GM21515 (cell line): ENCODE measurements around the gene C16orf95.

Source experiments
- ATAC-seq: cut with Tn5 transposase; IDR thresholded peaks from one replicate; pipeline ENCODE4 v1.9.1; 2021; ENCODE audit not compliant: unreplicated experiment

C16orf95 gene

GRCh38 chr16:87317750-87318644, 805 bp upstream of the C16orf95 start:
- ATAC-seq, result peak; percentile 17

- ATAC-seq, result no peak
Observed at GRCh38 chr16:87316450-87316922, 706 bp downstream of the C16orf95 start.

DNA sequence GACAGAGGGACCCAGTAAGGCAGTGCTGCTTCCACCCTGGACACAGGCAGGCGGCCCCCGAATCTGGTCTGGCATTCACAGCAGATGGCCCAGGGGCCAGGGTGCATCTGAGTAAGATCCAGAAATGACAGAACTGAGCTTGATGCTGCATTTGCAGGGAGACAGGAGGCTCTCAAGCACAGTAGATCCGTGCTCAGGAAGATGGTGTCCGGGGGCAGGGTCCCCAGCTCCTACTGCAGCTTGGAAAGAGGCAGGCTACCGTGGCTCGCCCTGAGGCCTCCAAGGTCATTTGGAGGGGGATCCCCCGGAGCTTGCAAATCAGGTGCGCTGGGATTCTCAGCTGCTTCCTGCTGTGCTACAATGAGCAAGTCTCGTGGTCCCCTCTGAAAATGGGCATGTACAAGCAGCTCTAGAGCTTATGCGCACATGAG, 2.2 kb downstream of the C16orf95 start:
- no peak for ATAC-seq

DNA sequence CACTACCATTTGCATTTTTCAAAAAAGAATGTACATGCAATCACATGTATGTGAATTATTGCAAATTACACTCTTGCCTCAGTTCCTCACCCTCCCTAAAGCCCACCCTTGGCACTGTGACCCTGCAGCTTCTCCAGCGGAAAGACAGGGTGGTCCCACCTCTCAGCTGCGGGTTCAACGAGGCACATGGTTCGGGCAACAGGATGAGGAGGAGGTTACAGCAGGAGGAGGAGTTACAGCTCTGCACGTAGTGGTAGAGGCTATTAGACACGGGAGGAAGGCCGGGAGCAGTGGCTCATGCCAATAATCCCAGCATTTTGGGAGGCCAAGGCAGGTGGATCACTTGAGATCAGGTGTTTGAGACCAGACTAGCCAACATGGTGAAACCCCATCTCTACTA, 5.2 kb downstream of the C16orf95 start:
- no peak for ATAC-seq

DNA sequence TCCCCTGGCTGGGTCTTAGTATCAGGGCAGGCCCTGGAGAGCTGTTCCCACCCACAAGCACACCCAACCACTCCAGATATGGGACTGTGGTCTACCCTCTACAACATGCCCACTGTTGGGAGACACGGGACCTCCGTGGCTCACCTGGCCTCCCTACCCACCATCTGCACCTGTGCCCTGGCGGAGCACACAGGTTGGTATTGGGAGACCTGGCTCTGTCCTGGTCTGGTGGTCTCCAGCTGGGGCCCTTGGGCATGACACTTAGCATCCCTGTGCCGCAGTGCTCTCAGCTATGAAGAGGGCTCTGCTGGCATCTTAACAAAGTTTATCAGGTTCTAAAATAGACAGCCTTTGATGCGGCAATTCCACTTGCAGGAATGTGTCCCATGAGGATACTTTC, 5.8 kb downstream of the C16orf95 start:
- no peak for ATAC-seq

- no peak for ATAC-seq
Observed at GRCh38 chr16:87310610-87311009, 6.6 kb downstream of the C16orf95 start.

DNA sequence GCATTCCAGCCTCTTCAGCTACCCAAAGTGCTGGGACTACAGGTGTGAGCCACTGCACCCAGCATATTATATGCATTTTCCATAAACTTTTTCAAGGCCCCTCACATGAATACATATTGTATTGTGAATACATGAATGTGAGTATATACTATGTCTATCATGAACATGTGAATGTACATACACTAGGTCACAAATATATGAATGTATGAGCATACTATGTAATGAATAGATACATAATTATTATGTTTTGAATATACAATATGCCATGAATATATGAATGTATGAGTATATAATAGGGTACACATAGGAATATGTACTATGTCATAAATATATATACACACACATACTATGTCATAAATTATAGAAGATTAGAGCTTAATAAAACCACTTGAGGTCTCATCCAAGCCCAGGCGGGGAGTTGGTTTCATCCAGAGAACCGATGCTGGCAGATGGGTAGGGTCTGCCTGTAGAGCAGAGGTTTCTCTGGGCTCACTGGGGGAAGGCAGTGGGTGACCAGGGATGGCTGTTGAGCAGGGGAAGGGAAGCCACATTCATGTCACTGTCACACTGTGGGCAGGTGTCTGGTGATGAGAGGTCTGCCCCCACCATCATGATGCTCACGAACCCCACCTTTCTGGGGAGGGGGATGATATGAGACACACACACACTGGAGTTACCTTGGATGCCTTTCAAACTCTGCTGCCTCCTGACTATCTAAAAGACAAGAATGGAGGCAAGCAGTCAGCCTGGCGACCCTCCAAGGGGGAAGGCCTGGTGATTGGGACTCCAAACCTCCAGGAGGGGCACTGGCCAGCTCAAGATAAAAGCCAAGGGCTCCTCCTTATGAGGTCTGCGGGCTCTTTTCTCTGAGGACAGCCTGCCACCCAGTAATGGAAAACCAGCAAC, 7.3 kb downstream of the C16orf95 start:
- ATAC-seq, result no peak

DNA sequence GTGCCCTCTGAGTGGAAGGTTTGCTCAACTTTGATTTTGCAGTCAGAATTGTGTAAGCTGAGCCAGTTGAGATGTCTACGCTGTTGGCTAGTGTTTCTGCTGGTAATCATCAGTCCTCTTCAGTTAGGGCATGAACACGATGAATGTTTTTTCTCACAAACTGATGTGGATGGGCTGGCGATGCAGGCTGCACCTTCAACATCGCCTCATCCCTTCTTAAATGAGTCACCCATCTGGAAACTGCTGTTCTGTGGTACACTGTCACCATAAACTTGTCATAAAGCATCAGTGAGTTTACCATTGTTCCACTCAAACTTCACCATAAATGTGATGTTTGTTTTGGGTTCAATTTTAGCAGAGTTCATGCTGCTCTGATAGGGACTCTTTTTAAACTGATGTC, 8.4 kb downstream of the C16orf95 start:
- no peak for ATAC-seq

DNA sequence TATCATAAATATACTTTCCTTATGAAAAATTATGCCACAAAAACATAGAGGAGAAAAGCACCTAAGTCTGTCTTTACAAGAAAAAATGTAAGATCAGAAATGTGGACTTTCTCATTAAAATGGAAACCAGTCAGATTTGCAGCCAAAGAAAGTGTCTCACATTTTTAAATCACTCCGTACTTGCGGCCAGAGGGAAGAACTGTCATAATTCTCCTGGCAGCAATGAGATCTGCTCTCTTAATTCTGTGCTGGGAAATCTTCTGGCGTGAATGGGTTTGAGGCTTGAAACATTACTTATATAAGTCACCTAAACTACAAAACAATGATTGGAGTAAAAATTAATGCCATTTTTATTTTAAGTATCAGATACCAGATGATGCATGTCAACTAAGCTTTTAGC, 10.7 kb downstream of the C16orf95 start:
- ATAC-seq, result no peak

GRCh38 chr16:87305505-87306391, 11.4 kb downstream of the C16orf95 start:
- ATAC-seq, result no peak

DNA sequence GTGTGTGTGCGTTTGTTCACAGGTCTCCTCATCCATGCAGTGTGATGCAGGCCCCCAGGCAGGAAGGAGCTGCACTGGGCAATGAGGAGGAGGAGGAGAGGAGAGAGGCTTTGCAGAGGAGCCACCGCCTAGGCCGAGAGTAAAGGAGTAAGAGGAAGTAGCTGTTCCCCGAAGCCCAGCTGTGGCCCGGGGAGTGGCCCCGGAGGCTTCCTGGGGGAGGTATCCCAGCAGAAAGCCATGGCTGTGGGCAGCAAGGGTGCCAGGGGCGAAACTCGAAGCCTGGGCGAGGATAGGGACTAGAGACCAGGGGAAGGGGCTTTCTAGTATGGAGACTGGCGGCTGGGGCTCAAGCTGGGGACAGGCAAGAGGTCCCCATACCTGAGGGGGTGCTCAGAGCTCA, 12.2 kb downstream of the C16orf95 start:
- ATAC-seq, result no peak

DNA sequence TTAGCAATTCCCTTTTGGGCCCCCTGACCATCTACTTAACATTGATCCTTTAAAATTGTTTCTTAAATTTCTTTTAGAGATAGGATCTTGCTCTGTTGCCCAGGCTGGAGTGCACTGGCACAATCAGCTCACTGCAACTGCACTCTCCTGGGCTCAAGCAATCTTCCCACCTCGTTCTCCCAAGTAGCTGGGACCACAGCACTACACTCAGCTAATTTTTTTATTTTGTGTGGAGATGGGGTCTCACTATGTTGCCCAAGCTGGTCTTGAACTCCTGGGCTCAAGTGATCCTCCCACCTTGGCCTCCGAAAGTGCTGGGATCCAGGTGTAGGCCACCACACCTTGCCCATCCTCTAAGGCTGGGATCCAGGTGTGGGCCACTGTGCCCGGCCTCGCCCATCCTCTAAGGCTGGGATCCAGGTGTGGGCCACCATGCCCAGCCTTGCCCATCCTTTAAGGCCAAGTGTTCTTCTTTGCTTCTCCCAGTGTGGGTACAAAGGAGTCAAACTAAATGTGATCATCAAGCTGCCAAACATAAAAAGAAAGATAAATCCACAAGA, 13.2 kb downstream of the C16orf95 start:
- no peak for ATAC-seq

DNA sequence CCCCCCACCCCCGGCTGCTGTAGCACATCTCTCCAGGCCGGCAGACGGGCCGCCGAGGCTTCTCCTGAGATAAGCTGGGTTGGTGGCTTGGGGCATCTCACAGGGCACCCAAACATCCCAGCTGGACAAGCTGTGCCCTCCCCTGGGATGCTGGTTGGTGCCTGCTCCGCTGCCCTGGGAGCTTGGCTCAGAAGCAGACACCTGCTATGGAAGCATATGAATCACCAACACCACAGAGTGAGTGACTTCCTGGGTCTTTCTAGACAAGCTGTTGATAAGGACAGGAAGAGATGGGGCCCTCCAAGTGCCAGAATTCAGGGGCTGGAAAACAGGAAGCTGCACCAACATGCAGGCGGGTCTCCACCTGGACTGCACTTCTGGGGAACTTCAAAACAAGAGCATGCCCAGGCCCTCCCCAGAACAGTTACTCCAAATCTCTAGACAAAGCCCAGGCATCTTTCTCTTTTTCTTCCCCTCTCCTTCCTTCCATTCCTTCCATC, 13.7 kb downstream of the C16orf95 start:
- ATAC-seq, result no peak

DNA sequence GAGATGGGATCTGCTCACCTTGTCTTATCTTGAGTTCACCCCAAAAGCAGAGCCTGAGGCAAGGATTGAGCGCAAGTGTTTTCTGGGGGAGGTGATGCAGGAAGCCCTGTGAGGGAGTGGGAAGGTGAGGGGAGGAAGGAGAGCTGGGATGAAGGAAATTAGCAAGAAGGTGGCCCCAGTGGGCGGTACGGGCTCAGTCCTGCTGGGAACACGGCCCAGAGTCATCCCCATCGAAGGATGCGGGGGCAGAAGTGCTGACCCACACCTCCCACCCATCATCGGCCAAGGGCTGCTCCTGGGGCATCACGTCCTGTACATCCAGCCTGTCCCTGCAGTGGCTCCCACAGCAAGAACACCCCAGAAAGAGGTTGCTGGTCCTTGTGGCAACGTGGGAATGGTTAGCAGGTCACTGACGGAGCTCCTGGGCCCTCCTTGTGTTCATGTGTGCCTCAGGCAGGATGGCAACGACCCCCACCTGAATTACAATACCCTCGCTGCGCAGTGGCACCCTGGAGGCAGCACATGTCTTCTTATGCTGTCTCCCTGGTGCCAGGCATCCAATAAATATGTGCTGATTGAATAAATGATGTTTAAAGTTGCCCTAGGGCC, 18.2 kb downstream of the C16orf95 start:
- ATAC-seq, result no peak

- no peak for ATAC-seq
Observed at GRCh38 chr16:87297918-87298631, 19.1 kb downstream of the C16orf95 start.

- ATAC-seq, result no peak
Observed at GRCh38 chr16:87297407-87297806, 19.8 kb downstream of the C16orf95 start.

GRCh38 chr16:87295661-87296531, 21.3 kb downstream of the C16orf95 start:
- no peak for ATAC-seq

GRCh38 chr16:87295259-87295658, 21.9 kb downstream of the C16orf95 start:
- no peak for ATAC-seq
